Upper lobe of left lung (tissue), 4 donors: ENCODE data around the gene MARCHF6.

ENCODE experiments used
- CTCF ChIP-seq, 6 experiments: fragments of 450-650 bp in 4 of 6; fragments of 200-600 bp in 2 of 6; sonication (generic) in 2 of 6; IDR thresholded peaks; one replicate each; pipeline ENCODE4 v1.5.1; 2016 to 2019; ENCODE audit warnings: antibody characterized with exemption in 6 of 6
- EP300 ChIP-seq, 4 donors: sonication (generic); formaldehyde crosslinking; IDR thresholded peaks; one replicate each; pipeline ENCODE4 v1.5.1; 2017; ENCODE audit warnings: antibody characterized with exemption in 4 of 4, control low read depth in 2 of 4
- POLR2A ChIP-seq, 4 donors: fragments of 450-650 bp; IDR thresholded peaks; one replicate each; pipeline ENCODE4 v1.5.1; 2016 to 2017; ENCODE audit warnings: antibody characterized with exemption in 4 of 4, mild to moderate bottlenecking in 2 of 4

DNA sequence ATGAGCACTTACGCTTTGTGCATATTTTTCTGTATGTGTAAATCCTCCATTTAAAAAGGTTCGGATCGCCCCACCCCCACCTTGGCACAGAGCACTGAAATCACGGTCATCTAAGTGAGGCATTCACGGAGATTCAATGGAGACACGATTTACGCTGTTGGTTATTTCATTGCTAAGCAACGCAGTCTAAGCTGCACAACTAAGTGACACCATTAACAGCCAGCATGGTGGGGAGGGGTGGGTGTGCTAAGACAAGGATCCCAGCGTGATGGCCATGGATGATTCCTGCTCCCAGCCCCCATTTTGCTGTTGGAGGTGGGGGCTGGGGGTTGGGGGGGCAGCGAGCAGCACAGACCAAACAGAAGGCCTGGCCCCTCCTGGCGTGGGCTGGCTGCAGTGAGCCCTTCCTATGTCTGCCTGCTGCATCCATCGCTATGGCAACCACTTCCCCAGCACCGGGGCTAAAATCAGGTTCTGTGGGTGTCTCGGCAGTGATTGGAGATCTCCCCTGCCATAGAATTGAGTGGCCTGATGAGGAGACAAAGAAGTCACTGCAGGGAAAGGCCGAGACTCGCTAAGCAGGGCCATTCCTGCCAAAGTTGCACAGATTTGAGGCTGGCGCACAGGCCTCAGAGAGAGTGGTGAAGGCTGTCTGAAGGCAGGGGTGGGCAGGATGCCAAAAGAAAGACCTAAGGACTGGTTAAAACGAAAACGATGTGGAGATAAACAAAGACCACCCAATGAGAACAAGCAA, 14.3 kb upstream of the MARCHF6 start:
- TF ChIP-seq CTCF (IDR thresholded peaks at IDR 0.05) (no peak), POLR2A (IDR thresholded peaks at IDR 0.05) (no peak), EP300 (IDR thresholded peaks at IDR 0.05) (no peak)
